Measurements from ENCODE around the gene TMEM272. TPM values are rescaled to one million over a fixed set of nuclear protein-coding genes. Genes with fewer than 3 reads are reported as not detected.

Gene TMEM272
- polyA plus RNA-seq, 1 of the 3 experiments (the other 2 are of a cell fraction) = not detected

DNA sequence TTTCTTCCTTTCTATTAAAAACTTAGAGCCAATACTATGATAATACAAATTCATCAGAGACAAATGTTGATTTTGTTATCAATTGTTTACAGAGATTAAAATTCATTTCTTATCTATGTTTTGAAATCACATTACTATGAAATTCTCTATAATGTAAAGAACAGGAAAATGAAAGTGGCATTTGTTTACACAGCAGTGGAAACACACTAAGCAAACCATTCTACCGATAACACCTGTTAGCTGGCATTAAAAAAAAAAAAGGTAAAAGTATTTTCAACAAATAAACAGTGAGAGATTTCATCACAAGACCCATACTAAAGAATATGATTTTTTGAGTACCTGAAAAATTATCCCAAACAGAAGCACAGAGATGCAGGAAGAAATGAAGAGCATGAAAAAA is 12.0 kb upstream of the TMEM272 start (continued):
- TF ChIP-seq, protein P1, sequence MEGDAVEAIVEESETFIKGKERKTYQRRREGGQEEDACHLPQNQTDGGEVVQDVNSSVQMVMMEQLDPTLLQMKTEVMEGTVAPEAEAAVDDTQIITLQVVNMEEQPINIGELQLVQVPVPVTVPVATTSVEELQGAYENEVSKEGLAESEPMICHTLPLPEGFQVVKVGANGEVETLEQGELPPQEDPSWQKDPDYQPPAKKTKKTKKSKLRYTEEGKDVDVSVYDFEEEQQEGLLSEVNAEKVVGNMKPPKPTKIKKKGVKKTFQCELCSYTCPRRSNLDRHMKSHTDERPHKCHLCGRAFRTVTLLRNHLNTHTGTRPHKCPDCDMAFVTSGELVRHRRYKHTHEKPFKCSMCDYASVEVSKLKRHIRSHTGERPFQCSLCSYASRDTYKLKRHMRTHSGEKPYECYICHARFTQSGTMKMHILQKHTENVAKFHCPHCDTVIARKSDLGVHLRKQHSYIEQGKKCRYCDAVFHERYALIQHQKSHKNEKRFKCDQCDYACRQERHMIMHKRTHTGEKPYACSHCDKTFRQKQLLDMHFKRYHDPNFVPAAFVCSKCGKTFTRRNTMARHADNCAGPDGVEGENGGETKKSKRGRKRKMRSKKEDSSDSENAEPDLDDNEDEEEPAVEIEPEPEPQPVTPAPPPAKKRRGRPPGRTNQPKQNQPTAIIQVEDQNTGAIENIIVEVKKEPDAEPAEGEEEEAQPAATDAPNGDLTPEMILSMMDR (IDR thresholded peaks at IDR 0.05) = no peak
- no peak for TF ChIP-seq EZH2phosphoT487 (IDR thresholded peaks at IDR 0.05; ENCODE audit: borderline replicate concordance, low read depth)
- TF ChIP-seq RCOR1 (IDR thresholded peaks at IDR 0.05; ENCODE audit: low read length) = no peak
- no peak for TF ChIP-seq RFX5 (IDR thresholded peaks at IDR 0.05; ENCODE audit: low read length)

DNA sequence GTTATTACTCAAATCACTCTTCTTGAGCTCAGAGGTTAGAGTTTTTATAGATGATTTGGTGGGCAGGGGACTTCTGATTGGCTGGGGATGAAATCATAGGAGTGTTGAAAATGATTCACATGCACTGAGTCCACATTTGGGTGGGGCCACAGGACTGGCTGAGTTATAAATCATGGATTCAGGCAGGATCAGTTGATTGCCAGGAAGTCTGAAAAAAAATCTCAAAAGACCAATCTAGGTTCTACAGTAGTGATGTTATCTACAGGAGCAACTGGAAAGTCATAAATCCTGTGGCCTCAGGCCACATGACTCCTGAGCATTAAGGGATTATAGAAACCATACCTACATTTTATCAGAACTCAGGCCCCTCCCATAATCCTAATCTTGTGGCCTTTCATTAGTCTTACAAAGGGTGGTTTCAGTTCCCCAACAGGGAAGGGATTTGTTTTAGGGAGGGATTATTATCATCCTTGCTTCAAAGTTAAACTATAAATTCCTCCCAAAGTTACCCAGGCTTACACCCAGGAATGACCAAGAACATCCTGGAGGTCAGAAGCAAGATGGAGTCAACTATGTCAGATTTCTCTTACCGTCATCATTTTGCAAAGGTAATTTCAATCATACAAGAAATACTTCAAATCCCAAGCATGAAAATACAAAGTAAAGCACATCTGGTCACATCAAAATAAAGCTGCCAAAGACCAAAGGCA is 11.2 kb upstream of the TMEM272 start:
- Histone ChIP-seq H3F3A (replicated peaks; ENCODE audit: insufficient read depth) (no peaks in the 10 kb centered on the region), H3K9me3 (no peaks in the 10 kb centered on the region), H4K20me1 (ENCODE audit: insufficient read depth) (no peaks in the 10 kb centered on the region), H3K79me2 (ENCODE audit: insufficient read depth) (no peaks in the 10 kb centered on the region), H3K27ac (ENCODE audit: low read depth in 2 of 2, low read length in 1 of 2) (no peak overlapping the region), H3K4me3 (ENCODE audit: low read depth in 2 of 2, low read length in 1 of 2) (no peak overlapping the region), H3K4me1 (ENCODE audit: control insufficient read depth in 1 of 2, insufficient read depth in 2 of 2, low read depth in 1 of 2, low read length in 1 of 2) (no peaks in the 10 kb centered on the region), H2AFZ (ENCODE audit: low read depth) (no peak overlapping the region), H3K27me3 (ENCODE audit: insufficient read depth) (no peaks in the 10 kb centered on the region), H3K36me3 (replicated peaks in 1 of 2; ENCODE audit: control insufficient read depth in 1 of 2, insufficient read depth in 2 of 2, low read length in 1 of 2) (no peaks in the 10 kb centered on the region), H3K9ac (no peak overlapping the region), H3K4me2 (no peak overlapping the region), H3K9me2 (no peaks in the 10 kb centered on the region)
- ChIA-PET CTCF (interaction anchor here (1.2 kb wide), 1 partner anchor 60 kb away, joined by 3 read pairs; no protein-coding TSS in a partner anchor), POLR2A (no interaction called here)
- no peak for TF ChIP-seq RCOR1 (IDR thresholded peaks at IDR 0.05; ENCODE audit: low read length)
- TF ChIP-seq, protein P2, sequence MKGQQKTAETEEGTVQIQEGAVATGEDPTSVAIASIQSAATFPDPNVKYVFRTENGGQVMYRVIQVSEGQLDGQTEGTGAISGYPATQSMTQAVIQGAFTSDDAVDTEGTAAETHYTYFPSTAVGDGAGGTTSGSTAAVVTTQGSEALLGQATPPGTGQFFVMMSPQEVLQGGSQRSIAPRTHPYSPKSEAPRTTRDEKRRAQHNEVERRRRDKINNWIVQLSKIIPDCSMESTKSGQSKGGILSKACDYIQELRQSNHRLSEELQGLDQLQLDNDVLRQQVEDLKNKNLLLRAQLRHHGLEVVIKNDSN (IDR thresholded peaks at IDR 0.05; ENCODE audit: borderline replicate concordance, low read depth) = no peak
- no peak for TF ChIP-seq RXRA (IDR thresholded peaks at IDR 0.05; ENCODE audit: borderline replicate concordance, low read depth)
- no peak for TF ChIP-seq TAF1 (IDR thresholded peaks at IDR 0.05; ENCODE audit: borderline replicate concordance, low read depth, low read length)
- no peak for TF ChIP-seq RFX5 (IDR thresholded peaks at IDR 0.05; ENCODE audit: low read length)
- TF ChIP-seq, protein P3, sequence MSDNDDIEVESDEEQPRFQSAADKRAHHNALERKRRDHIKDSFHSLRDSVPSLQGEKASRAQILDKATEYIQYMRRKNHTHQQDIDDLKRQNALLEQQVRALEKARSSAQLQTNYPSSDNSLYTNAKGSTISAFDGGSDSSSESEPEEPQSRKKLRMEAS (IDR thresholded peaks at IDR 0.05; ENCODE audit: low read depth) = no peak
- TF ChIP-seq GABPA (IDR thresholded peaks at IDR 0.05; ENCODE audit: low read depth) = no peak
- TF ChIP-seq JUND (IDR thresholded peaks at IDR 0.05) = no peak
- TF ChIP-seq TEAD4 (IDR thresholded peaks at IDR 0.05; ENCODE audit: borderline replicate concordance, insufficient read depth) = no peak
- no peak for TF ChIP-seq FOXJ3 (CRISPR knock-in tag; IDR thresholded peaks at IDR 0.05)
- no peak for TF ChIP-seq POLR2AphosphoS5 (IDR thresholded peaks at IDR 0.05; ENCODE audit: low read depth, low read length)
- DNase-seq = no peak
- WGBS (ENCODE audit: low lambda C conversion rate) = 92% methylated on average over 1 of the region's 1 CpG

Measured in SK-N-SH (cell line).